Activated CD4-positive, alpha-beta T cell treated with anti-CD3 and anti-CD28 coated beads for 36 hours (primary cell): Measurements from ENCODE around the gene SLC25A27. TPM values are rescaled to one million over a fixed set of nuclear protein-coding genes. Genes with fewer than 3 reads are reported as not detected.

ENCODE experiments used
- ATAC-seq: fragments of 200-7000 bp; cut with Tn5 transposase; one replicate; pipeline ENCODE4 v1.10.0; 2021; ENCODE audit warnings: mild to moderate bottlenecking, moderate library complexity
- CTCF ChIA-PET: fragments of 350-600 bp; sonication (Branson Sonifier 250); formaldehyde crosslinking; loops from one replicate; lab custom pipeline; 2021; ENCODE audit warnings: antibody characterized with exemption; lab: Charles Lee
- POLR2A ChIA-PET: fragments of 350-600 bp; sonication (Branson Sonifier 250); formaldehyde crosslinking; loops from one replicate; lab custom pipeline; 2021; ENCODE audit warnings: antibody characterized with exemption, inconsistent platforms; lab: Charles Lee
- DNase-seq: peaks from one replicate; pipeline ENCODE4 v3.0.0-alpha.2; 2020
- H3K27ac Mint-ChIP-seq: one replicate; pipeline ENCODE4 v1.8.0; 2021; ENCODE audit warnings: mixed read lengths
- H3K27me3 Mint-ChIP-seq: one replicate; pipeline ENCODE4 v1.8.0; 2021; ENCODE audit warnings: mixed read lengths
- H3K36me3 Mint-ChIP-seq: one replicate; pipeline ENCODE4 v1.8.0; 2021; ENCODE audit warnings: low read depth, mixed read lengths
- H3K4me1 Mint-ChIP-seq: one replicate; pipeline ENCODE4 v1.8.0; 2021; ENCODE audit warnings: mixed read lengths
- H3K4me3 Mint-ChIP-seq: one replicate; pipeline ENCODE4 v1.8.0; 2021; ENCODE audit warnings: mild to moderate bottlenecking, moderate library complexity, mixed read lengths
- H3K9me3 Mint-ChIP-seq: one replicate; pipeline ENCODE4 v1.8.0; 2021; ENCODE audit warnings: low read depth, mixed read lengths
- intact Hi-C, 2 experiments: fragments of 100-400 bp; cut with DNase I in 1 of 2; cut with micrococcal nuclease in 1 of 2; formaldehyde crosslinking; loops; one replicate each; pipeline versions ENCODE4 v1.14.2 to v1.15.1; 2022 to 2024; cut with DNase I, micrococcal nuclease
- total RNA-seq, 2 experiments: library from RNA; stranded (reverse); gene quantifications; one replicate each; pipeline ENCODE4 v1.2.3, GENCODE V29; 2021

Gene SLC25A27
- total RNA-seq, 2 experiments from 2014 or later, result 1.2 to 1.6 TPM

- H3K36me3 Mint-ChIP-seq, result no peaks in the 10 kb centered on the region
- H3K4me1 Mint-ChIP-seq, result no peaks in the 10 kb centered on the region
- CTCF ChIA-PET, result no interaction called here
- H3K27ac Mint-ChIP-seq, result no peak overlapping the region
- no peak overlapping the region for H3K4me3 Mint-ChIP-seq
- peaks cover 24% of the 10 kb centered on the region for H3K27me3 Mint-ChIP-seq
- ATAC-seq (no peak), DNase-seq (no peak)
- no peaks in the 10 kb centered on the region for H3K9me3 Mint-ChIP-seq
- intact Hi-C loops, result no loop called here
- POLR2A ChIA-PET, result no interaction called here
Measured at GRCh38 chr6:46720401-46720800, 67.6 kb downstream of the SLC25A27 start.

Other genes starting within 250 kb of the SLC25A27 start
- gene RCAN2, start 161.5 kb upstream of the SLC25A27 start, total RNA-seq, result under 1 TPM; 0.57 to 0.91 TPM
- gene CYP39A1, start 157 bp upstream of the SLC25A27 start, total RNA-seq, result not detected
- not detected for gene TDRD6, start 34.9 kb downstream of the SLC25A27 start, total RNA-seq
- not detected for gene PLA2G7, start 82.4 kb downstream of the SLC25A27 start, total RNA-seq
- gene ANKRD66, start 94.0 kb downstream of the SLC25A27 start, total RNA-seq, result not detected
- gene MEP1A, start 140.4 kb downstream of the SLC25A27 start, total RNA-seq, result not detected